HepG2 (cell line): Measurements from ENCODE around the gene S100A4. TPM values are rescaled to one million over a fixed set of nuclear protein-coding genes. Genes with fewer than 3 reads are reported as not detected.
A peak's percentile ranks its signal among the peaks of the same experiment; 100 is the strongest.

Source experiments
- ASH2L ChIP-seq: fragments of 300-600, 200-600 bp; sonication (generic); IDR thresholded peaks from 2 replicates; pipeline ENCODE4 v1.7.0; 2017; ENCODE audit warnings: low read depth, mild to moderate bottlenecking, moderate library complexity, mixed read lengths, low read length; ENCODE audit not compliant: insufficient read length
- CBFB ChIP-seq: sonication (generic); formaldehyde crosslinking; IDR thresholded peaks from 2 replicates; pipeline ENCODE4 v1.4.0; 2020; ENCODE audit warnings: missing genetic modification reagents
- CREM ChIP-seq, 2 experiments: sonication (generic) in 1 of 2; formaldehyde crosslinking in 1 of 2; IDR thresholded peaks; 2 replicates each; pipeline versions ENCODE4 v1.4.0 to v1.6.1; 2016 to 2020; ENCODE audit warnings: antibody characterized with exemption in 1 of 2, mild to moderate bottlenecking in 1 of 2, missing genetic modification reagents in 1 of 2
- FOXK1 ChIP-seq: sonication (generic); formaldehyde crosslinking; IDR thresholded peaks from 2 replicates; pipeline ENCODE4 v1.4.0; 2020; ENCODE audit warnings: low read depth, missing genetic modification reagents, borderline replicate concordance
- HNRNPL ChIP-seq: fragments of 200-400 bp; formaldehyde crosslinking; IDR thresholded peaks from 2 replicates; pipeline ENCODE4 v1.6.1; 2017; ENCODE audit warnings: mild to moderate bottlenecking, low read depth, low read length
- JUND ChIP-seq: sonication (generic); formaldehyde crosslinking; IDR thresholded peaks from 2 replicates; pipeline ENCODE4 v1.8.0; 2022; ENCODE audit warnings: mild to moderate bottlenecking, missing genetic modification reagents
- KLF6 ChIP-seq: IDR thresholded peaks from 2 replicates; pipeline ENCODE4 v1.8.0; 2016; ENCODE audit warnings: missing biosample characterization, missing genetic modification reagents
- MAFK ChIP-seq, 2 experiments: IDR thresholded peaks in 1 of 2; conservative IDR thresholded peaks in 1 of 2; 2 replicates each; pipeline ENCODE4 v1.6.1; 2011; ENCODE audit warnings: improper control_type of control experiment in 2 of 2, low read length in 2 of 2
- NFYC ChIP-seq: IDR thresholded peaks from 2 replicates; pipeline ENCODE4 v1.6.1; 2016; ENCODE audit warnings: missing genetic modification reagents, missing compliant biosample characterization
- RFXAP ChIP-seq: sonication (generic); formaldehyde crosslinking; IDR thresholded peaks from 2 replicates; pipeline ENCODE4 v1.4.0; 2020; ENCODE audit warnings: missing genetic modification reagents, borderline replicate concordance
- SP5 ChIP-seq: IDR thresholded peaks from 2 replicates; pipeline ENCODE4 v1.6.1; 2016; ENCODE audit warnings: low read depth, borderline replicate concordance
- TBL1XR1 ChIP-seq: fragments of 150-350 bp; IDR thresholded peaks from 2 replicates; pipeline ENCODE4 v1.6.1; 2014; ENCODE audit warnings: borderline replicate concordance, low read length; ENCODE audit not compliant: partially characterized antibody
- WIZ ChIP-seq: sonication (generic); formaldehyde crosslinking; IDR thresholded peaks from 2 replicates; pipeline ENCODE4 v1.5.1; 2020; ENCODE audit warnings: mild to moderate bottlenecking, missing genetic modification reagents
- ZNF124 ChIP-seq: sonication (generic); formaldehyde crosslinking; IDR thresholded peaks from 2 replicates; pipeline ENCODE4 v1.4.0; 2020; ENCODE audit warnings: missing genetic modification reagents
- ZNF256 ChIP-seq: sonication (generic); formaldehyde crosslinking; conservative IDR thresholded peaks from 2 replicates; pipeline ENCODE4 v1.4.0; 2020; ENCODE audit warnings: missing genetic modification reagents
- ZNF44 ChIP-seq: sonication (generic); formaldehyde crosslinking; IDR thresholded peaks from 2 replicates; pipeline ENCODE4 v1.5.1; 2020; ENCODE audit warnings: mild to moderate bottlenecking, missing genetic modification reagents
- ZNF788 ChIP-seq: sonication (generic); formaldehyde crosslinking; IDR thresholded peaks from 2 replicates; pipeline ENCODE4 v1.5.0; 2020; ENCODE audit warnings: mild to moderate bottlenecking, missing genetic modification reagents, borderline replicate concordance
- polyA plus RNA-seq, 8 experiments: library from polyadenylated mRNA; depleted of rRNA in 3 of 8; stranded (reverse) in 7 of 8; unstranded in 1 of 8; fragments of >200 nt; fragmentation: Illumina TruSeq in 4 of 8; extraction: Trizol in 4 of 8; gene quantifications; 2 replicates each; pipeline versions ENCODE4 v1.2.1 to v1.2.3, GENCODE V29; 2011 to 2016; ENCODE audit warnings: low read depth in 4 of 8, missing spikeins in 1 of 8, mixed read lengths in 1 of 8; ENCODE audit not compliant: insufficient read depth in 1 of 8
- total RNA-seq, 5 experiments: library from RNA; depleted of rRNA; stranded (reverse); fragments of >200 nt; fragmentation: Illumina TruSeq; extraction: Trizol; gene quantifications; 2 replicates each; pipeline ENCODE4 v1.2.3, GENCODE V29; 2016; ENCODE audit warnings: low read depth in 1 of 5
- TF ChIP-seq, protein P1 (sequence below): IDR thresholded peaks from 2 replicates; pipeline ENCODE4 v1.6.1; 2016; ENCODE audit warnings: low read depth
- TF ChIP-seq, protein P2 (sequence below): sonication (generic); formaldehyde crosslinking; IDR thresholded peaks from 2 replicates; pipeline ENCODE4 v1.4.0; 2020; ENCODE audit warnings: low read depth, missing genetic modification reagents
- TF ChIP-seq, protein P3 (sequence below): sonication (generic); formaldehyde crosslinking; IDR thresholded peaks from 2 replicates; pipeline ENCODE4 v1.8.0; 2022; ENCODE audit warnings: mild to moderate bottlenecking, missing genetic modification reagents

Gene S100A4
- total and polyA plus RNA-seq, 2 of the 13 experiments (the other 11 are each of a cell fraction or from before 2014, with no cell fraction given): 12.9 to 20.2 TPM

DNA sequence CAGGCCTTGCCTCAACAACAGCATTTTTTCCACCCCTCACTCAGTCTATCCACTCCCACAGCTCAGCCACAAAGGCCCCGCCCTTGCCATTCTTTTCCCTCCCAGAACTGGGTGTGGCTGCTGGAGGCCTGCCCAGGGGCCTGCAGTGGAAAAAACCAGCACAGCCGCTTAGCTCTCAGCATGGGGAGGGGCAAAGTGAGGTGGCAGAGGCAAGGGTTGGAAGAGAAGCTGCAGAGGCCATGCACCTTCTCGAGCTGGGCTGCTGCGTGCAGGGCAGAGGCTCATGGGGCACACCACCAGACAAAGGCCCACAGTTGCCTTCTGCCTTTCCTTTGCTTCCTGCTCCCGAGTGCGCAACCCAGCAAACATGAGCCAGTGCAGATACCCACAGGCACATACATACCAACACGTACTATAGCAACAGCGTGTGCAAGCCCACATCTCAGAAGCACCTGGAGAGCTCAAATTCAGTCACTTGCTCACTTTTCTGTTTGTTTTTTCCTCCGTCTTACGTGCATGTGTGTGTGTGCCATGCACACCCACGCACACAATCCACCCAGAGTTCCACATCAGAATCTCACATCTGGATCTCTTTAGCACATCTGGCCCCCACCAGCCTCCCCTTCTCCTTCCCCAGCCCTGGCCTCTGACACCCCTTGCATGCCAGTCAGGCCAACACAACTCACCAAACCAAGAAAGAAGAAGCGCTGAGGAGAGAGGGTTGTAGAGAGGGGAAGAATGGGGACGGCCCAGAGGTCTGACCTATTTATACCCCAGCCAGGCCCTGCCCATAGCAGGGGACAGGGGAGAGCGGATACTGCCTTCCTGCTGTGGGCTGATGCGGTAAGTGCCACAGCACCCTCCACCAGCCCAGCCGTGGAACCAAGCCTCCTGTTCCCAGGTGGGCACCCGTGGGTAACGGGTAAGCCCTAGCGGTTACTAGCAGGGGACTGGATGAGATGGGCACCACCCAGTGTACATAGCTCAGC is at the start of gene S100A4 (continued):
- TF ChIP-seq FOXK1 (CRISPR knock-in tag): peak; percentile 10; the same call in 1 of the 2 replicates
- TF ChIP-seq KLF6 (CRISPR knock-in tag): no peak
- peak; percentile 98 for TF ChIP-seq HNRNPL
- TF ChIP-seq WIZ (CRISPR knock-in tag): no peak
- TF ChIP-seq, protein P1, sequence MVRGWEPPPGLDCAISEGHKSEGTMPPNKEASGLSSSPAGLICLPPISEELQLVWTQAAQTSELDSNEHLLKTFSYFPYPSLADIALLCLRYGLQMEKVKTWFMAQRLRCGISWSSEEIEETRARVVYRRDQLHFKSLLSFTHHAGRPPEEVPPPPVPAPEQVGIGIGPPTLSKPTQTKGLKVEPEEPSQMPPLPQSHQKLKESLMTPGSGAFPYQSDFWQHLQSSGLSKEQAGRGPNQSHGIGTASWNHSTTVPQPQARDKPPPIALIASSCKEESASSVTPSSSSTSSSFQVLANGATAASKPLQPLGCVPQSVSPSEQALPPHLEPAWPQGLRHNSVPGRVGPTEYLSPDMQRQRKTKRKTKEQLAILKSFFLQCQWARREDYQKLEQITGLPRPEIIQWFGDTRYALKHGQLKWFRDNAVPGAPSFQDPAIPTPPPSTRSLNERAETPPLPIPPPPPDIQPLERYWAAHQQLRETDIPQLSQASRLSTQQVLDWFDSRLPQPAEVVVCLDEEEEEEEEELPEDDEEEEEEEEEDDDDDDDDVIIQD (CRISPR knock-in tag): peak; percentile 99; the same call in 1 of the 2 replicates
- TF ChIP-seq, protein P2, sequence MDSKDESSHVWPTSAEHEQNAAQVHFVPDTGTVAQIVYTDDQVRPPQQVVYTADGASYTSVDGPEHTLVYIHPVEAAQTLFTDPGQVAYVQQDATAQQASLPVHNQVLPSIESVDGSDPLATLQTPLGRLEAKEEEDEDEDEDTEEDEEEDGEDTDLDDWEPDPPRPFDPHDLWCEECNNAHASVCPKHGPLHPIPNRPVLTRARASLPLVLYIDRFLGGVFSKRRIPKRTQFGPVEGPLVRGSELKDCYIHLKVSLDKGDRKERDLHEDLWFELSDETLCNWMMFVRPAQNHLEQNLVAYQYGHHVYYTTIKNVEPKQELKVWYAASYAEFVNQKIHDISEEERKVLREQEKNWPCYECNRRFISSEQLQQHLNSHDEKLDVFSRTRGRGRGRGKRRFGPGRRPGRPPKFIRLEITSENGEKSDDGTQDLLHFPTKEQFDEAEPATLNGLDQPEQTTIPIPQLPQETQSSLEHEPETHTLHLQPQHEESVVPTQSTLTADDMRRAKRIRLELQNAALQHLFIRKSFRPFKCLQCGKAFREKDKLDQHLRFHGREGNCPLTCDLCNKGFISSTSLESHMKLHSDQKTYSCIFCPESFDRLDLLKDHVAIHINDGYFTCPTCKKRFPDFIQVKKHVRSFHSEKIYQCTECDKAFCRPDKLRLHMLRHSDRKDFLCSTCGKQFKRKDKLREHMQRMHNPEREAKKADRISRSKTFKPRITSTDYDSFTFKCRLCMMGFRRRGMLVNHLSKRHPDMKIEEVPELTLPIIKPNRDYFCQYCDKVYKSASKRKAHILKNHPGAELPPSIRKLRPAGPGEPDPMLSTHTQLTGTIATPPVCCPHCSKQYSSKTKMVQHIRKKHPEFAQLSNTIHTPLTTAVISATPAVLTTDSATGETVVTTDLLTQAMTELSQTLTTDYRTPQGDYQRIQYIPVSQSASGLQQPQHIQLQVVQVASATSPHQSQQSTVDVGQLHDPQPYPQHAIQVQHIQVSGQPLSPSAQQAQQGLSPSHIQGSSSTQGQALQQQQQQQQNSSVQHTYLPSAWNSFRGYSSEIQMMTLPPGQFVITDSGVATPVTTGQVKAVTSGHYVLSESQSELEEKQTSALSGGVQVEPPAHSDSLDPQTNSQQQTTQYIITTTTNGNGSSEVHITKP (CRISPR knock-in tag): 0 out of 2 replicates have a peak, but pooled peaks have one; percentile 23
- TF ChIP-seq ZNF44: no peak
- no peak; the same call in 1 of the 2 replicates for TF ChIP-seq CREM (IDR thresholded peaks at IDR 0.05)
- no peak for TF ChIP-seq CREM (CRISPR knock-in tag; IDR thresholded peaks at IDR 0.05)
- no peak for TF ChIP-seq ZNF124
- TF ChIP-seq JUND (CRISPR knock-in tag): no peak
- TF ChIP-seq TBL1XR1: no peak
- no peak for TF ChIP-seq ASH2L
- TF ChIP-seq SP5: peak; percentile 79; the same call in 1 of the 2 replicates
- no peak for TF ChIP-seq CBFB (CRISPR knock-in tag)
- no peak for TF ChIP-seq RFXAP (CRISPR knock-in tag)
- TF ChIP-seq MAFK (conservative IDR thresholded peaks at IDR 0.05 in 1 of 2, IDR thresholded peaks at IDR 0.05 in 1 of 2; ENCODE audit: low read length in 2 of 2): no peak
- TF ChIP-seq ZNF788: peak; percentile 75; the same call in 1 of the 2 replicates
- TF ChIP-seq NFYC (CRISPR knock-in tag): peak; percentile 34; the same call in 1 of the 2 replicates
- no peak for TF ChIP-seq ZNF256 (CRISPR knock-in tag)
- TF ChIP-seq, protein P3, sequence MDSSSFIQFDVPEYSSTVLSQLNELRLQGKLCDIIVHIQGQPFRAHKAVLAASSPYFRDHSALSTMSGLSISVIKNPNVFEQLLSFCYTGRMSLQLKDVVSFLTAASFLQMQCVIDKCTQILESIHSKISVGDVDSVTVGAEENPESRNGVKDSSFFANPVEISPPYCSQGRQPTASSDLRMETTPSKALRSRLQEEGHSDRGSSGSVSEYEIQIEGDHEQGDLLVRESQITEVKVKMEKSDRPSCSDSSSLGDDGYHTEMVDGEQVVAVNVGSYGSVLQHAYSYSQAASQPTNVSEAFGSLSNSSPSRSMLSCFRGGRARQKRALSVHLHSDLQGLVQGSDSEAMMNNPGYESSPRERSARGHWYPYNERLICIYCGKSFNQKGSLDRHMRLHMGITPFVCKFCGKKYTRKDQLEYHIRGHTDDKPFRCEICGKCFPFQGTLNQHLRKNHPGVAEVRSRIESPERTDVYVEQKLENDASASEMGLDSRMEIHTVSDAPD (CRISPR knock-in tag): peak; percentile 60; the same call in 1 of the 2 replicates
